Inferior parietal cortex (tissue), 1 donor: ENCODE measurements around the gene NDUFB4.
A peak's percentile ranks its signal among the peaks of the same experiment; 100 is the strongest.

Experiments used
- DNase-seq: peaks from one replicate; pipeline ENCODE4 v3.0.0-alpha.2; 2016; ENCODE audit errors: extremely low spot score

NDUFB4 gene

DNA sequence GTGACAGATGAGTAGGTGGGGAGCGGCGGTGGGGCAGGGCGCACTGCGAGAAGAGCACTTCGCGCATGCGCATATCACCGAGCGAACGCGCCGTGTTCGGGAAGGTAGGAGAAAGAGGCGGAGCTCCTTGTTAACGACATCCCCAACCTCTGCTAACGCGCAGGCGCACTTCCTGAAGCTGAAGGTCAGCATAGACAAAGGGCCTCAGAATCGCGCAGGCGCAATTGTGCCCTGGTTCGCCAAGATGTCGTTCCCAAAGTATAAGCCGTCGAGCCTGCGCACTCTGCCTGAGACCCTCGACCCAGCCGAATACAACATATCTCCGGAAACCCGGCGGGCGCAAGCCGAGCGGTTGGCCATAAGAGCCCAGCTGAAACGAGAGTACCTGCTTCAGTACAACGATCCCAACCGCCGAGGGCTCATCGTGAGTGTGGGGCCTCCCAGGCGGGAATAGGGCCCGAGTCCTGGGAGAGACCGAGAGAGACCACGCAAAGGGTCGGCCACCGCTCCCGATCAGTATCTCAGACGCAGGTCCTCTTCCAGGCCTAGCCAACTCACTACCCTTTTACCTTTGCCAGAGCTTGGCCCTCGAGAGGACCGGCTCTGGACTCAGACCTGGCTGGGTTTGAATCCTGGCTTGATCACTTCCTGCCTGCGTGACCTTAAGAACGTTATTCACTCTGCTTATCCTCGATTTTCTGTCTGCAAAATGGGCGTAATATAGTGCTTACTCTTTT is at the start of gene NDUFB4:
Gene NDUFB4 (plus strand): TSS at position 221 of the 737 bp plus-strand sequence. CDS start 24 bp downstream, at position 245.
- peak; percentile 99 for DNase-seq

DNA sequence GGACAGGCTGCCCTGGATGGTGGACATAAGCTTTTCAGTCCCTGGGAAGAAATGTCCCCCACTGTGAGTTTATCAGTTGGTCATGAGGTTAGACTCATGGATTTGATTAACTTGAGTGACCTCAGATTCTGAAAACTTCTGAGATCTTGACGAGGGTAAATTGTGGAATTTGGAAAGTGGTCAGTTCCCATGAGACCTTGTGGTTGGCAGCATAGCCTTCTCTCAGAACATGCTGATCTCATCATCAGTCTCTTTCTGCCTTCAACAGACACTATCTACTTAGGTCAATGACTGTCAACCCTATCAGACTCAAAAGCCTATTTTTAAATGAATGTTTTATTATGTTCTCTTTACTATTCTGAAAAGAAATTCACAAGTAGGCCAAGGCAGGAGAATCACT is 45.6 kb upstream of the NDUFB4 start:
- no peak for DNase-seq

DNA sequence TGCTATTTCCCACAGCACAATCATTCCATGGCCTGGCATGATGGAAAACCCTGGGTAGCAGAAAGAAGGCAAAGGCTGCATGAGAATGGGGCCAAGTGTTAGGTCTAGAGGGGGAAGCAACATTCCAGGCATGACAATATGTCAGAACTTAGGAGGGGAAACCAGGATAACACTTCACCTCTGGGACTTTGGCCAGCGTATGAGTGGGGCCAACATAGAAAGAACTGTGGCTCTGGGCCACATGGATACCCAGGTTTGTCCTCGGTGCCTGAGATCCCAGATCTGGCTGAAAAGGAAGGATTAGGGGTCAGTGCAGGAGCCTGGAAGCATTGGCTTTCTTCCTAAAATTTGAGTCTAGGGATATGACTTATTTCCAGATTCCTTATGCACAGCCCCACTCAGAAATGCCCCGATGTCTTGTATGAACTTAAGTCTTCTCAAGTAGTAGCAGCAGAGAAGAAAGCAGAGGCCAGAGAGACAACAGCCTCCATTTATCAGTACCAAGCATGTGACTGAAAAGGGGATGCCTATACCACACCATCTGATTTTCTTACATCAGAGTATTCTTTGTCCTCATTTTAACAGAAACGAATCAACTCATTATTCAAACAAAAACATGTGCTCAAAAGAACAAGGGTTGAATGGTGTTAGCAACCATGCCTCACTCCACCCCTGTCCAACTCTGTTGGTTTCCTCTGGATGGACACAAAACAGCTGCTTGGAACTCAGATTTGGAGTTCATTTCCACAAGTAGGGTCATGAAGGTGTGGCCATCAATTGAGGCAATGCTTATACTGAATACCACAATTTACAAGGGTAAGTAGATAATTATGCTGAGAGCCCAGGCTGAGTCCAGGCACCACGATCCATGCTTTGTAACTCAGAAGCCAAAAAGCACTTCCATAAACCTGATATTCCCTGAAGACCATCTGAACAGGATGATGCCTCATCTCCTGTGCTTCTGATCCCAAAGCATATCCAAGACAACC is 43.7 kb upstream of the NDUFB4 start:
- DNase-seq, result no peak

- no peak for DNase-seq
Observed at GRCh38 chr3:120554812-120555606, 41.1 kb upstream of the NDUFB4 start.

DNA sequence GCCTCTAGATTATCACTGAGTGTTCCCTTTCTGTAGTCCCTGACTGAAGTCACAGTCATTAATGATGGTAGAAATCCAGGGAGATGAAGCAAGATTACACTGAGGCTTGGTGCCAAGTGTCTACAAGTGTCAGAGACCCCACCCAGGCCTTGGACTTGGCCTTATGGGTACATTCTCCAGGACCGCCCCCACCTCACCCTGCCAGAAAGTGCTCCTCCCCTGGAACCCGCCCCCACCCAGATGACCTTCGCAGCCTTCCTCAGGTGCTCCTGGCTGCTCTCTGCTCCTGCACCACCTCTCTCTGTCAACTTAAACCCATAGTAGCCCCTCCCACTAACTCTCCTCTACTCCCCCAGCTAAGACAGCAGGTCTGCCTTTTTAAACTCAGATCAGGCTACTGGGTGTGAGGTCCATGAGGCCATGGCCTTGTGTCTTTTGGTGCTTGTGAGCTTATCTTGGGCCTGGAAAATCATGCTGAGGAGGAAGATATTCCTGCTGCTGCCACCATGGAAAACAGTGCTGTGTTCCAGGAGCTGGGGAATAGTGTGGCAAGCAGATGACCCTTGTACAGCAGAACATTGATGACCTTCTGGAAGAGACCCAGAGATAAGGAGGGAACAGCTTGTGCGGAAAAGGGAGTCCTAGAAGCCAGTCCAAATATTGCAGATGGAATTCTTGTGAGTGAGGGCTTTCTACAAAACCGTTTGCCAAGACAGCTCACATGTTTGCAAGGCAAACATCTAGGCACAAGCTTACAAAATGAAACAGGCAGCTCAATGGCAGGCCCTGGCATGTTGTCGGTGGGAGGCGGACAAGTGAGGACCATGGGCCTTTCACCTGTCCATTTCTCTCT is 40.3 kb upstream of the NDUFB4 start:
- no peak for DNase-seq

DNA sequence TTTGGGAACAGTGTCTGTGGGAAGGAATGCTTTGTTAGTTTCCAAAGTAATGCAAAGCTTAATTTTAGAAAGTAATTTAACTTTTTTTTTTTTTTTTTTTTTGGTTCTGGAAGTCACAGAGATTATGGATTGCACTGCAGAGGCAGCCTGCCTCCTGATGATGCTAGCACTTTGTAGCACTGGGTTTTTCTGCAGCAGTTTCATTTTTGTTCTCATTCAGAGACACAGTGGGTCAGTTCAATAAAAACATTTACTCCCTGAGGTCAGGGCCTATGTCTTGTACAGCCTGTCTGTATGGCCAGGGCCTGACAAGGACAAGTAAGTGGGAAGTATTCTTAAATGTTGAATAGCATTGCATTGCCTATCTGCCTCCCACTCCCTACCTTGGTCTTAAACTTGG is 39.0 kb upstream of the NDUFB4 start:
- no peak for DNase-seq

- DNase-seq, result peak; percentile 89
Observed at GRCh38 chr3:120558771-120559241, 37.3 kb upstream of the NDUFB4 start.

DNA sequence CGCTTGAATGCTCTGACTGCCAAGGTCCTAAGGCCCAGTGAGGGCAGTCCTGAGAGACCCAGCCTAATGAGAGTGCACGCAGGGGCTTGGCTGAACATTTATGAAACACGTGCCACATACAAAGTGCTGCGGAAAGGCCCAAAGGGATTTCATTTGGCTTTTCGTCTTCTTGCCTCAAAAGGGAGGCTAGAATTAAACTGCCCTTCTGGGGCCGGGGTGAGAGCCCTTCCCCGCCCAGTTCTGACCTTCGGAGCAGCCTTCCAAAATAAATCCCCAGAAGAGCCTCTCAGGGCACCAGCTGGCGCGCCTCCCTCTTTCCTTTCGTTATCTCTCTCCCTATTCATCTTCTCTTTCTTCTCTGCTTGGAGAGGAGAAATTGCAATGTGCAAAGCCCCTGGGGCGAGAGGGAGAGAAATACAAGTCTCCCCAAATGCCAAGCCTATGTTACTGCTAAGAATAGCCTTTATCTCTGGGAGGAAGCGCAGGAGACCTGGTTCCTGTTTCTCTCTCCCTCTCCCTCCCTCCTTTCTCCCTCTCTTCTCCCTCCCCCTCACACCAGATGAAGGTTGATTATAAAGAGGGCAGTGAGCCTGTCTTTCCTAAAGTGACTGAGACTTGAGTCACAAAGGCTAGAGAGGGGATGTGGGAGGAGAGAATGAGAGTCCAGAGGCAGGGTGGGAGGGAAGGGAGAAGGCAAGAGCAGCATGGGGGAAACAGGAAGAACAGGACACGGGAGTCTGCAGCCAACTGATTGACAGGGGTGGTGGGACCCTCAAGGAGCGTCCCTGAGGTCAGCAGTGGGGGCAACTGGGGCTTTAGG is 36.7 kb upstream of the NDUFB4 start:
- DNase-seq, result peak; percentile 63

GRCh38 chr3:120560304-120561250 is 35.6 kb upstream of the NDUFB4 start:
- DNase-seq, result no peak

GRCh38 chr3:120561251-120562045 is 34.7 kb upstream of the NDUFB4 start:
- peak; percentile 87 for DNase-seq

GRCh38 chr3:120563356-120564022 is 32.6 kb upstream of the NDUFB4 start:
- DNase-seq, result no peak

DNA sequence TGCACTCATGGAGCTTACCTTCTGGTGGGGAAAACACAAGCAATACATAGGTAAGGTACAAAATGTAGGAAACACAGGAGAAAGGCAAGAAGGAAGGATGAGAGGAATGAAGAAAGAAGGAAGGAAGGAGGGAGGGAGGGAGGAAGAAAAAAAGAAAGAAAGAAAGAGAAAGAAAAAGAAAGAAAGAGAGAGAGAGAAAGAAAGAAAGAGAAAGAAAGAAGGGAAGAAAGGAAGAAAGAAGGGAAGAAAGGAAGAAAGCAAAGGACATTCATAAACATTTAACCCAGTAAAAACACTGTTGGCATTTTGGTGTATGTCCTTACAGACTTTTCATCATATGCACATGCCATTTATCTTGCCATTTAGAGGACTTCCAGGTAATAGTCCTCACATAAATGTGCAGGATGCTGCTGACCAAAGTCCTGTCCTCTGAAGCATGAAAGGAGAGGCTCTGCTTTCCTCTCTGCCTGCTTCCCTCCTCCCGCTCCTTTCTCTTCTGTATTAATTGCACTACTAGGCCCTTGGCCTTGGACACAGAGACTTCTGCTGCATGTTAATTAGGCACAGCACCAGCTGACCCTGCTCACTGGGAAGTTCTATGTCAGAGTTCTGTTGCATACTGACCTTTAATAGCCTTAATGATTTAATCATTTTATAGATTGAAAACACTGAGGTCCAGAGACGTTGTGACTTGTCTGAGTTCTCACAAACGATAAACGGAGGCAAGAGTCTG is 29.7 kb upstream of the NDUFB4 start:
- no peak for DNase-seq

- peak; percentile 65 for DNase-seq
Observed at GRCh38 chr3:120567370-120568201, 28.6 kb upstream of the NDUFB4 start.

GRCh38 chr3:120568202-120568531 is 28.0 kb upstream of the NDUFB4 start:
- DNase-seq, result no peak

GRCh38 chr3:120568598-120568997 is 27.5 kb upstream of the NDUFB4 start:
- DNase-seq, result peak; percentile 69
